HepG2 (cell line): ENCODE results near the gene SH3PXD2A. TPM values are rescaled to one million over a fixed set of nuclear protein-coding genes. Genes with fewer than 3 reads are reported as not detected.

Experiments
- EED ChIP-seq: sonication (generic); formaldehyde crosslinking; IDR thresholded peaks from 2 replicates; pipeline ENCODE4 v1.5.0; 2020; ENCODE audit warnings: mild to moderate bottlenecking, missing genetic modification reagents
- ELF4 ChIP-seq: sonication (generic); formaldehyde crosslinking; IDR thresholded peaks from 2 replicates; pipeline ENCODE4 v1.5.0; 2020; ENCODE audit warnings: missing genetic modification reagents, mild to moderate bottlenecking, moderate library complexity, borderline replicate concordance
- GATAD2A ChIP-seq: IDR thresholded peaks from 2 replicates; pipeline ENCODE4 v1.6.1; 2016
- IKZF4 ChIP-seq: sonication (generic); formaldehyde crosslinking; IDR thresholded peaks from 2 replicates; pipeline ENCODE4 v1.5.1; 2020; ENCODE audit warnings: borderline replicate concordance, mild to moderate bottlenecking, low read depth, missing genetic modification reagents; ENCODE audit errors: not compliant biosample characterization
- IRF2 ChIP-seq: IDR thresholded peaks from 2 replicates; pipeline ENCODE4 v1.6.1; 2018; ENCODE audit warnings: missing genetic modification reagents, missing compliant biosample characterization
- KDM5A ChIP-seq: fragments of 200-600 bp; sonication (generic); IDR thresholded peaks from 2 replicates; pipeline ENCODE4 v1.7.0; 2018; ENCODE audit warnings: antibody characterized with exemption, mild to moderate bottlenecking, low read length, borderline replicate concordance
- MXD1 ChIP-seq: sonication (generic); formaldehyde crosslinking; IDR thresholded peaks from 2 replicates; pipeline ENCODE4 v1.4.0; 2020; ENCODE audit warnings: mild to moderate bottlenecking, missing genetic modification reagents
- NCOA2 ChIP-seq: sonication (generic); formaldehyde crosslinking; IDR thresholded peaks from 2 replicates; pipeline ENCODE4 v1.8.0; 2022; ENCODE audit warnings: inconsistent platforms
- NR2F6 ChIP-seq, 2 experiments: IDR thresholded peaks; 2 replicates each; pipeline ENCODE4 v1.6.1; 2016; ENCODE audit warnings: antibody characterized with exemption in 1 of 2, mild to moderate bottlenecking in 1 of 2
- ONECUT2 ChIP-seq: sonication (generic); formaldehyde crosslinking; IDR thresholded peaks from 2 replicates; pipeline ENCODE4 v1.4.0; 2020; ENCODE audit warnings: missing genetic modification reagents
- PCBP2 ChIP-seq: fragments of 200-400 bp; formaldehyde crosslinking; optimal IDR thresholded peaks from 2 replicates; pipeline ENCODE3; 2018; ENCODE audit warnings: low read length, low read depth; ENCODE audit not compliant: poor library complexity, severe bottlenecking
- PHF21A ChIP-seq: sonication (generic); formaldehyde crosslinking; IDR thresholded peaks from 2 replicates; pipeline ENCODE4 v1.5.0; 2020; ENCODE audit warnings: mild to moderate bottlenecking, missing genetic modification reagents
- SOX5 ChIP-seq: IDR thresholded peaks from 2 replicates; pipeline ENCODE4 v1.6.1; 2016; ENCODE audit warnings: borderline replicate concordance
- ZNF20 ChIP-seq: sonication (generic); formaldehyde crosslinking; IDR thresholded peaks from 2 replicates; pipeline ENCODE4 v1.4.0; 2020; ENCODE audit warnings: mild to moderate bottlenecking, moderate library complexity, missing genetic modification reagents
- ZNF652 ChIP-seq: IDR thresholded peaks from 2 replicates; pipeline ENCODE4 v1.6.1; 2016; ENCODE audit warnings: low read depth, borderline replicate concordance
- ZNF709 ChIP-seq: sonication (generic); formaldehyde crosslinking; IDR thresholded peaks from 2 replicates; pipeline ENCODE4 v1.5.0; 2020; ENCODE audit warnings: mild to moderate bottlenecking, missing genetic modification reagents
- ZNF746 ChIP-seq: sonication (generic); formaldehyde crosslinking; IDR thresholded peaks from 2 replicates; pipeline ENCODE4 v1.8.0; 2022; ENCODE audit warnings: mild to moderate bottlenecking, missing genetic modification reagents
- ZNF878 ChIP-seq: sonication (generic); formaldehyde crosslinking; IDR thresholded peaks from 2 replicates; pipeline ENCODE4 v1.8.1; 2023; ENCODE audit warnings: mild to moderate bottlenecking, missing genetic modification reagents, moderate library complexity
- polyA plus RNA-seq, 8 experiments: library from polyadenylated mRNA; depleted of rRNA in 3 of 8; stranded (reverse) in 7 of 8; unstranded in 1 of 8; fragments of >200 nt; fragmentation: Illumina TruSeq in 4 of 8; extraction: Trizol in 4 of 8; gene quantifications; 2 replicates each; pipeline versions ENCODE4 v1.2.1 to v1.2.3, GENCODE V29; 2011 to 2016; ENCODE audit warnings: low read depth in 4 of 8, missing spikeins in 1 of 8, mixed read lengths in 1 of 8; ENCODE audit not compliant: insufficient read depth in 1 of 8
- total RNA-seq, 5 experiments: library from RNA; depleted of rRNA; stranded (reverse); fragments of >200 nt; fragmentation: Illumina TruSeq; extraction: Trizol; gene quantifications; 2 replicates each; pipeline ENCODE4 v1.2.3, GENCODE V29; 2016; ENCODE audit warnings: low read depth in 1 of 5
- TF ChIP-seq, protein P1 (sequence below): IDR thresholded peaks from 2 replicates; pipeline ENCODE4 v1.6.1; 2018; ENCODE audit warnings: missing genetic modification reagents
- TF ChIP-seq, protein P2 (sequence below): sonication (generic); formaldehyde crosslinking; IDR thresholded peaks from 2 replicates; pipeline ENCODE4 v1.8.0; 2023; ENCODE audit warnings: mild to moderate bottlenecking, missing genetic modification reagents
- TF ChIP-seq, protein P3 (sequence below): IDR thresholded peaks from 2 replicates; pipeline ENCODE4 v1.6.1; 2016; ENCODE audit warnings: missing biosample characterization, missing genetic modification reagents, low read depth

SH3PXD2A gene
- total and polyA plus RNA-seq, 2 of the 13 experiments (the other 11 are each of a cell fraction or from before 2014, with no cell fraction given), result 11.1 to 11.3 TPM

DNA sequence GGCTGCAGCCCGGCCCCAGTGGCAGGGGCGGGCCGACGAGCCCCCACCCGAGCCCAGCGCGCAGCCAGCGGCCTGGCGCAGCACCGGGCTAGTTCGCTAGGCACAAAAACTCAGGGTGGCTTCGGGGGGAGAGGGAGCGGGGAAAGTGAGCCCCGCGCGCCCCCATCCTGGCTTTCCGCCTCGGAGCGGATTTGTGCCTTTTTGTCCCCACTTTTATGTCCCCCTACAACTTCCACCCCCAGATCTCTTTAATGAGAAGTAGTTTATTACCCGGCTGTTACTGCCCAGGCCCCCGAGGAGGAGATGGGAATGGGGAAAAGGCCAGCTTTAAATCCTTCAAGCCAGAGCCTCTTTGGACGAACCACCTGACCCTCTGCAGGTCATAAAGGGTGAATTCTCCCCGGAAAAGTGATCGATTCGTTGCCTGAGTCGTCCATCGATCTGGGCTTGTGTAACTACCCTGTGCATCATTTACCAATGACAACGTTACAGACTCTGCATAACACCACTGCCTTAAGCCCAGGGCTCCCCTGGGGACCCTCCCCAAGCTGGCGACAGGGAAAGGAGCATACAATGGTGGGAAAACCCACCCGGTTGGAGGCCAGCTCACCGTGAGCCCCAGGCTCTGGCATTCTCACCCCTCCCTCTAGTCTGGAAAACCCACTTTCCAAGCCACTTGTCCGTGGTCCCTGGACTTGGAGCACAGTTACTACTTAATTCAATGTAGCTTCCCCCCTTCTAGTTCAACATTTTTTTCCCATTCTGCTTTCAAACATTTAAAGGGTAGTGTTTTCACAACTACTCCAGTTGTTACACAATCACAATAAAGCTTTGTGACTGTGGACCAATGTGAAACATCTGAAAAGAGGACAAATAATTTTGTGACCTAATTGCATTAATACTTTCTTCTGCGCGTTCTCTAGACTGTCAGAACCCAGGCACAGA lies 748 bp upstream of the SH3PXD2A start (continued):
- TF ChIP-seq ONECUT2 (CRISPR knock-in tag) (peak; percentile 99), ZNF20 (CRISPR knock-in tag) (no peak), ZNF746 (peak; percentile 83; the same call in 1 of the 2 replicates), IRF2 (CRISPR knock-in tag) (peak; percentile 55; the same call in 1 of the 2 replicates), MXD1 (0 out of 2 replicates have a peak, but pooled peaks have one; percentile 18), GATAD2A (CRISPR knock-in tag) (peak; percentile 93), IKZF4 (CRISPR knock-in tag) (peak; percentile 45), ZNF878 (CRISPR knock-in tag) (peak; percentile 75; the same call in 1 of the 2 replicates), NCOA2 (CRISPR knock-in tag) (peak; percentile 73; the same call in 1 of the 2 replicates), ZNF652 (CRISPR knock-in tag) (peak; percentile 90), KDM5A (no peak), NR2F6 (IDR thresholded peaks at IDR 0.05) (peak; percentile 79), NR2F6 (CRISPR knock-in tag; IDR thresholded peaks at IDR 0.05) (peak; percentile 82), PHF21A (CRISPR knock-in tag) (peak; percentile 72), PCBP2 (no peak), ZNF709 (CRISPR knock-in tag) (peak; percentile 57; the same call in 1 of the 2 replicates), SOX5 (0 out of 2 replicates have a peak, but pooled peaks have one; percentile 21), ELF4 (CRISPR knock-in tag) (no peak), EED (CRISPR knock-in tag) (no peak)
- TF ChIP-seq, protein P1, sequence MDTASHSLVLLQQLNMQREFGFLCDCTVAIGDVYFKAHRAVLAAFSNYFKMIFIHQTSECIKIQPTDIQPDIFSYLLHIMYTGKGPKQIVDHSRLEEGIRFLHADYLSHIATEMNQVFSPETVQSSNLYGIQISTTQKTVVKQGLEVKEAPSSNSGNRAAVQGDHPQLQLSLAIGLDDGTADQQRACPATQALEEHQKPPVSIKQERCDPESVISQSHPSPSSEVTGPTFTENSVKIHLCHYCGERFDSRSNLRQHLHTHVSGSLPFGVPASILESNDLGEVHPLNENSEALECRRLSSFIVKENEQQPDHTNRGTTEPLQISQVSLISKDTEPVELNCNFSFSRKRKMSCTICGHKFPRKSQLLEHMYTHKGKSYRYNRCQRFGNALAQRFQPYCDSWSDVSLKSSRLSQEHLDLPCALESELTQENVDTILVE (CRISPR knock-in tag), result 0 out of 2 replicates have a peak, but pooled peaks have one; percentile 7
- TF ChIP-seq, protein P2, sequence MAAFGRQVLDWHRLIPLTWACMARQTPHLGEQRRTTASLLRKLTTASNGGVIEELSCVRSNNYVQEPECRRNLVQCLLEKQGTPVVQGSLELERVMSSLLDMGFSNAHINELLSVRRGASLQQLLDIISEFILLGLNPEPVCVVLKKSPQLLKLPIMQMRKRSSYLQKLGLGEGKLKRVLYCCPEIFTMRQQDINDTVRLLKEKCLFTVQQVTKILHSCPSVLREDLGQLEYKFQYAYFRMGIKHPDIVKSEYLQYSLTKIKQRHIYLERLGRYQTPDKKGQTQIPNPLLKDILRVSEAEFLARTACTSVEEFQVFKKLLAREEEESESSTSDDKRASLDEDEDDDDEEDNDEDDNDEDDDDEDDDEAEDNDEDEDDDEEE (CRISPR knock-in tag), result no peak
- TF ChIP-seq, protein P3, sequence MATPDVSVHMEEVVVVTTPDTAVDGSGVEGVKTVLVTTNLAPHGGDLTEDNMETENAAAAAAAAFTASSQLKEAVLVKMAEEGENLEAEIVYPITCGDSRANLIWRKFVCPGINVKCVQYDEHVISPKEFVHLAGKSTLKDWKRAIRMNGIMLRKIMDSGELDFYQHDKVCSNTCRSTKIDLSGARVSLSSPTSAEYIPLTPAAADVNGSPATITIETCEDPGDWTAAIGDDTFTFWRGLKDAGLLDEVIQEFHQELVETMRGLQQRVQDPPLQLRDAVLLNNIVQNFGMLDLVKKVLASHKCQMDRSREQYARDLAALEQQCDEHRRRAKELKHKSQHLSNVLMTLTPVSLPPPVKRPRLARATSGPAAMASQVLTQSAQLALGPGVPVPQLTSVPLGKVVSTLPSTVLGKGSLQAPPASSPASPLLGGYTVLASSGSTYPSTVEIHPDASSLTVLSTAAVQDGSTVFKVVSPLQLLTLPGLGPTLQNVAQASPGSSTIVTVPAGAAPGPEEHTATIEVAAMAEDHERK (CRISPR knock-in tag), result no peak
